H9 (cell line): ENCODE measurements around the gene MYOZ3. TPM values are rescaled to one million over a fixed set of nuclear protein-coding genes. Genes with fewer than 3 reads are reported as not detected.

Source experiments
- DNase-seq: peaks from one replicate; pipeline ENCODE4 v3.0.0-alpha.2; 2017
- H2AFZ ChIP-seq: one replicate; pipeline ENCODE4 v1.6.1; 2013; ENCODE audit warnings: mild to moderate bottlenecking, low read length, control low read depth, moderate library complexity
- H2AK5ac ChIP-seq: 2 replicates; pipeline ENCODE4 v1.6.1; 2013; ENCODE audit warnings: low read length, control low read depth, mixed read lengths; ENCODE audit not compliant: insufficient read length
- H2BK120ac ChIP-seq: one replicate; pipeline ENCODE4 v1.6.1; 2013; ENCODE audit warnings: low read depth, mild to moderate bottlenecking, low read length, control low read depth, inconsistent platforms; ENCODE audit not compliant: poor library complexity, severe bottlenecking
- H2BK12ac ChIP-seq: 2 replicates; pipeline ENCODE4 v1.6.1; 2013; ENCODE audit warnings: low read length, control low read depth, mixed read lengths, low read depth; ENCODE audit not compliant: insufficient read length
- H2BK15ac ChIP-seq: 2 replicates; pipeline ENCODE4 v1.6.1; 2013; ENCODE audit warnings: low read depth, low read length, control low read depth
- H2BK20ac ChIP-seq: one replicate; pipeline ENCODE4 v1.6.1; 2013; ENCODE audit warnings: low read depth, mild to moderate bottlenecking, low read length, control low read depth, inconsistent platforms; ENCODE audit not compliant: poor library complexity, severe bottlenecking
- H2BK5ac ChIP-seq: 2 replicates; pipeline ENCODE4 v1.6.1; 2013; ENCODE audit warnings: low read length, control low read depth, mixed read lengths; ENCODE audit not compliant: insufficient read length
- H3K14ac ChIP-seq: 2 replicates; pipeline ENCODE4 v1.6.1; 2013; ENCODE audit warnings: low read length, control low read depth; ENCODE audit not compliant: insufficient read depth
- H3K18ac ChIP-seq: 2 replicates; pipeline ENCODE4 v1.6.1; 2013; ENCODE audit warnings: low read depth, mild to moderate bottlenecking, mixed read lengths, low read length, control low read depth; ENCODE audit not compliant: insufficient read length
- H3K23ac ChIP-seq: 2 replicates; pipeline ENCODE4 v1.6.1; 2013; ENCODE audit warnings: low read length, control low read depth, mixed read lengths, low read depth; ENCODE audit not compliant: insufficient read length
- H3K23me2 ChIP-seq: 2 replicates; pipeline ENCODE4 v1.6.1; 2013; ENCODE audit warnings: low read depth, mild to moderate bottlenecking, mixed read lengths, low read length, control low read depth; ENCODE audit not compliant: insufficient read length, poor library complexity, severe bottlenecking
- H3K27ac ChIP-seq: 2 replicates; pipeline ENCODE4 v1.5.1; 2013; ENCODE audit warnings: low read length, control low read depth, mixed read lengths, low read depth; ENCODE audit not compliant: insufficient read length
- H3K27me3 ChIP-seq: 2 replicates; pipeline ENCODE4 v1.6.1; 2013; ENCODE audit warnings: low read length, control low read depth, inconsistent platforms; ENCODE audit not compliant: insufficient read depth
- H3K4ac ChIP-seq: 2 replicates; pipeline ENCODE4 v1.6.1; 2013; ENCODE audit warnings: low read depth, mild to moderate bottlenecking, control low read depth, inconsistent platforms, low read length, moderate library complexity
- H3K4me1 ChIP-seq: 2 replicates; pipeline ENCODE4 v1.6.1; 2013; ENCODE audit warnings: low read length, control low read depth, inconsistent platforms; ENCODE audit not compliant: insufficient read depth
- H3K4me2 ChIP-seq: 2 replicates; pipeline ENCODE4 v1.6.1; 2013; ENCODE audit warnings: low read length, control low read depth, mixed read lengths; ENCODE audit not compliant: insufficient read length, insufficient read depth
- H3K56ac ChIP-seq: 2 replicates; pipeline ENCODE4 v1.6.1; 2013; ENCODE audit warnings: low read depth, mild to moderate bottlenecking, mixed read lengths, low read length, control low read depth; ENCODE audit not compliant: insufficient read length
- H3K79me1 ChIP-seq: 2 replicates; pipeline ENCODE4 v1.6.1; 2013; ENCODE audit warnings: low read depth, mild to moderate bottlenecking, moderate library complexity, low read length, control low read depth, inconsistent platforms; ENCODE audit not compliant: insufficient read depth, poor library complexity, severe bottlenecking
- H3K79me2 ChIP-seq: 2 replicates; pipeline ENCODE4 v1.6.1; 2013; ENCODE audit warnings: low read length, control low read depth, inconsistent platforms; ENCODE audit not compliant: insufficient read depth
- H3K9ac ChIP-seq: 2 replicates; pipeline ENCODE4 v1.6.1; 2013; ENCODE audit warnings: low read length, control low read depth, mixed read lengths; ENCODE audit not compliant: insufficient read length; ENCODE audit errors: extremely low read depth
- H3K9me3 ChIP-seq: one replicate; pipeline ENCODE4 v1.6.1; 2013; ENCODE audit warnings: low read depth, low read length, inconsistent platforms; ENCODE audit not compliant: control insufficient read depth
- H3T11ph ChIP-seq: one replicate; pipeline ENCODE4 v1.6.1; 2013; ENCODE audit warnings: mild to moderate bottlenecking, low read length, control low read depth, inconsistent platforms
- H4K20me1 ChIP-seq: one replicate; pipeline ENCODE4 v1.6.1; 2013; ENCODE audit not compliant: control insufficient read depth, insufficient read length, insufficient read depth
- H4K5ac ChIP-seq: 2 replicates; pipeline ENCODE4 v1.6.1; 2013; ENCODE audit warnings: low read depth, mild to moderate bottlenecking, mixed read lengths, low read length, control low read depth; ENCODE audit not compliant: insufficient read length
- H4K8ac ChIP-seq: replicated peaks from 2 replicates; pipeline ENCODE4 v1.6.1; 2013; ENCODE audit warnings: low read length, control low read depth, mixed read lengths, low read depth; ENCODE audit not compliant: insufficient read length
- H4K91ac ChIP-seq: 2 replicates; pipeline ENCODE4 v1.6.1; 2013; ENCODE audit warnings: low read depth, mild to moderate bottlenecking, moderate library complexity, mixed read lengths, low read length, control low read depth; ENCODE audit not compliant: insufficient read length
- H3K27ac Mint-ChIP-seq, 3 experiments: 2 replicates in 2 of 3; 3 replicates in 1 of 3; pipeline ENCODE4 v1.8.0; 2020 to 2021; ENCODE audit warnings: mixed read lengths in 3 of 3, mild to moderate bottlenecking in 1 of 3, moderate library complexity in 1 of 3
- H3K27me3 Mint-ChIP-seq: 2 replicates; pipeline ENCODE4 v1.8.0; 2021; ENCODE audit warnings: low read depth, mild to moderate bottlenecking, moderate library complexity, mixed read lengths
- H3K36me3 Mint-ChIP-seq, 3 experiments: 2 replicates in 2 of 3; 3 replicates in 1 of 3; pipeline ENCODE4 v1.8.0; 2020 to 2021; ENCODE audit warnings: low read depth in 3 of 3, mixed read lengths in 3 of 3; ENCODE audit not compliant: insufficient read depth in 1 of 3
- H3K4me1 Mint-ChIP-seq, 2 experiments: 2 replicates each; pipeline ENCODE4 v1.8.0; 2020; ENCODE audit warnings: mixed read lengths in 2 of 2
- H3K4me3 Mint-ChIP-seq, 2 experiments: 2 replicates in 1 of 2; 3 replicates in 1 of 2; pipeline ENCODE4 v1.8.0; 2020 to 2021; ENCODE audit warnings: mild to moderate bottlenecking in 2 of 2, mixed read lengths in 2 of 2, moderate library complexity in 1 of 2
- H3K9me3 Mint-ChIP-seq, 2 experiments: 2 replicates in 1 of 2; 3 replicates in 1 of 2; pipeline ENCODE4 v1.8.0; 2020; ENCODE audit warnings: mild to moderate bottlenecking in 2 of 2, mixed read lengths in 2 of 2, moderate library complexity in 1 of 2
- CTCF ChIP-seq: fragments of 200-600 bp; sonication (generic); conservative IDR thresholded peaks from 3 replicates; pipeline ENCODE4 v1.8.0; 2021; ENCODE audit warnings: antibody characterized with exemption, mild to moderate bottlenecking
- WGBS: extraction: QIAGEN DNeasy Blood & Tissue Kit; methylation state at CpG from one replicate; pipeline ENCODE4 v1.1.7; 2013; ENCODE audit warnings: missing lambda C conversion rate, low lambda C conversion rate, mixed read lengths; ENCODE audit not compliant: insufficient read length; ENCODE audit errors: extremely low coverage; 5-methylcytosine and 5-hydroxymethylcytosine counted together
- total RNA-seq: library from RNA; stranded (reverse); gene quantifications from 2 replicates; pipeline ENCODE4 v1.2.1, GENCODE V29; 2021

Gene MYOZ3
- total RNA-seq, 1 experiment from 2014 or later, result 18.1 TPM

DNA sequence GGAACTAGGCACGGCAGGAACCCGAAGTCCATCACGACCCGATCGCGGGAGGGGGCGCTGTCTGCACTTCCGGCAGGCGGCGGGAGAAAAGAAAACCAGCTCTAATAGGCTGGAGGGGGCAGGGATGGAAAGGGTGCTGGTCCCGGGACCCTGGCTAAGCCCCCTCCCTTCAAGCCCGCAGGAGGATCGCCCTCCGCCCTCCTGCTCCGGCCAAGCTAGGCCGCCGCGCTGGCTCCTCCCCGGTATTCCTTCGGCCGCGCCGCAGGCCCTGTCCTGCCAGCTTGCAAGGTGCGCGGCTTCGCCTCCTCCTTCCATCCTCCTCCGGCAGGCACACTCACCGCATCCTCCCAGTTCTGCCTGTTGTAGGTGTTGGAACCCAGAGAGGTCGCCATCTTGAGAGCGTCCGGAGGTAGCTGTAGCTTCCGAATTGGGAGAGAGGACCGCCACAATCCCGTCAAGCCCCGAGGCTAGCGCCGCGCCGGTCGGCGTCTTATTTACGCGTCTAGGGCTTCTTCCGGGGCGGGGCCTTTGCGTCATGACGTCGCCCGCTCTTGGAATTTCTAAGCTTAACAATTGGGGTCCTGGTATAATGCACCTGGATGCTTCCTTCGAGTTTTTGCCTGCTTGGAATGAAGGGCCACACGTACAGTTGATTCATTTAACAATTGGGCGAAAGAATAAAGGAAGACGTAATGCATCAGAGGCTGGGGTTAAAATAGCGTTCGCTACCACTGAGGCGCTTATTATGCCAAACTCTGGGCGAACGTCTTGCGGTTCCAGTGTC lies 39.7 kb downstream of the MYOZ3 start, which contains the start of gene RBM22:
RBM22 (minus strand) TSS at position 469 of the 784 bp plus-strand sequence; CDS start at position 392, 77 bp downstream.
- peak within 1 kb of the TSS; percentile 89 for H3K9ac ChIP-seq
- H3K14ac ChIP-seq, result peak within 1 kb of the TSS; percentile 91
- DNase-seq, result peak; percentile 94
- no peak within 1 kb of the TSS for H3K4me3 Mint-ChIP-seq
- H2BK20ac ChIP-seq, result no peak within 1 kb of the TSS
- peak within 1 kb of the TSS; percentile 97 for H3K4me2 ChIP-seq
- H3K4me1 ChIP-seq, result no peaks in the 10 kb centered on the region
- no peaks in the 10 kb centered on the region for H3K27me3 Mint-ChIP-seq
- no peak within 1 kb of the TSS for H4K5ac ChIP-seq
- peak within 1 kb of the TSS; percentile 37 for H3K27ac ChIP-seq
- no peak within 1 kb of the TSS for H2BK15ac ChIP-seq
- H3K9me3 ChIP-seq, result no peaks in the 10 kb centered on the region
- H3K23ac ChIP-seq, result no peak within 1 kb of the TSS
- TF ChIP-seq CTCF, result peak; percentile 70
- peak within 1 kb of the TSS; percentile 20 for H2BK12ac ChIP-seq
- no peak within 1 kb of the TSS for H2AFZ ChIP-seq
- no CpG with 5 or more reads among the region's 59 CpGs for WGBS
- no peak within 1 kb of the TSS for H4K91ac ChIP-seq
- H3K56ac ChIP-seq, result no peak within 1 kb of the TSS
- H3K79me1 ChIP-seq, result no peaks in the 10 kb centered on the region
- H3K27ac Mint-ChIP-seq, result no peak within 1 kb of the TSS
- H3K27me3 ChIP-seq, result no peaks in the 10 kb centered on the region
- no peaks in the 10 kb centered on the region for H4K20me1 ChIP-seq
- H3T11ph ChIP-seq, result no peak within 1 kb of the TSS
- no peak within 1 kb of the TSS for H4K8ac ChIP-seq
- peak within 1 kb of the TSS; percentile 45; the same call in 1 of the 2 replicates for H3K4ac ChIP-seq
- H3K36me3 Mint-ChIP-seq, result peaks cover 10 to 35% (median 26%) of the 10 kb centered on the region in 3 experiments; a peak in 6 of 7 replicates
- peaks cover 6% of the 10 kb centered on the region; the same call in 1 of the 2 replicates for H3K79me2 ChIP-seq
- H2AK5ac ChIP-seq, result no peak within 1 kb of the TSS
- H3K18ac ChIP-seq, result peak within 1 kb of the TSS; percentile 94
- no peak within 1 kb of the TSS for H2BK120ac ChIP-seq
- H3K23me2 ChIP-seq, result peaks cover 7% of the 10 kb centered on the region
- H3K4me1 Mint-ChIP-seq, result no peaks in the 10 kb centered on the region; a peak in 1 of 4 replicates
- H2BK5ac ChIP-seq, result peak within 1 kb of the TSS; percentile 84
- no peaks in the 10 kb centered on the region for H3K9me3 Mint-ChIP-seq
